Adipocyte (in vitro differentiated cells): ENCODE results near the gene ZNF92.

ENCODE experiments used
- DNase-seq: peaks from one replicate; pipeline ENCODE4 v3.0.0-alpha.2; 2015; ENCODE audit warnings: low read depth
- H3K27me3 ChIP-seq: replicated peaks from 2 replicates; pipeline ENCODE4 v1.7.0; 2013; ENCODE audit warnings: mild to moderate bottlenecking, low read length, moderate library complexity; ENCODE audit not compliant: control insufficient read depth, insufficient read depth
- H3K36me3 ChIP-seq: 2 replicates; pipeline ENCODE4 v1.7.0; 2013; ENCODE audit warnings: low read length, mild to moderate bottlenecking, moderate library complexity; ENCODE audit not compliant: control insufficient read depth, insufficient read depth, severe bottlenecking
- H3K4me1 ChIP-seq: 2 replicates; pipeline ENCODE4 v1.7.0; 2013; ENCODE audit warnings: mild to moderate bottlenecking, low read length, moderate library complexity; ENCODE audit not compliant: control insufficient read depth, insufficient read depth
- H3K4me3 ChIP-seq: 2 replicates; pipeline ENCODE4 v1.7.0; 2013; ENCODE audit warnings: mild to moderate bottlenecking, low read length, moderate library complexity
- H3K9ac ChIP-seq: 2 replicates; pipeline ENCODE4 v1.7.0; 2013; ENCODE audit warnings: mild to moderate bottlenecking, low read length, moderate library complexity
- H3K9me3 ChIP-seq: 2 replicates; pipeline ENCODE4 v1.7.0; 2013; ENCODE audit warnings: mild to moderate bottlenecking, low read length, moderate library complexity; ENCODE audit not compliant: control insufficient read depth

The ZNF92 gene

DNA sequence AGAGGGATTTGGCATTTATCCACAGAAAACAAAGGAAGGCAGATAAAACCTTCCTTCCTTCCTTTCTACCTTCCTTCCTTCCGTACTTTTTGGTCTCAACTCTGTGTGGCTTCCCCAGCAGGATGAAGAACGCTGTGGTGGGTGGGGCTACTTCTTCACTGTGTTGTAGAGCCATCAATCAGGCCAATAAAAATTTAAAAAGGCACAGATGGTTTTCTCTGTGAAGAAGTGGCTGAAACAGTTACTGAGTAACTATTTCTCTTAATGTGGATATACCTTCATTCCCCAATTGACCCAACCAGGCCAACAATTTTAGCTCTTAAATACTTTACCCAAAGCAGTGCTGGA lies 75.8 kb downstream of the ZNF92 start:
- Histone ChIP-seq H3K9me3 (no peaks in the 10 kb centered on the region), H3K4me3 (no peak overlapping the region), H3K36me3 (no peaks in the 10 kb centered on the region), H3K9ac (no peak overlapping the region), H3K4me1 (no peaks in the 10 kb centered on the region), H3K27me3 (peaks cover 5% of the 10 kb centered on the region)
- DNase-seq, result no peak
